Body of pancreas (tissue), 4 donors: ENCODE results near the gene MLH1.

ENCODE experiments used
- POLR2A ChIP-seq, 3 donors: fragments of 450-650 bp; IDR thresholded peaks; one replicate each; pipeline ENCODE4 v1.6.1; 2016; ENCODE audit warnings: antibody characterized with exemption in 3 of 3, mild to moderate bottlenecking in 2 of 3
- TF ChIP-seq, protein P1 (sequence below), 7 experiments: fragments of 450-650 bp in 4 of 7; fragments of 200-600 bp in 3 of 7; sonication (generic) in 3 of 7; IDR thresholded peaks; one replicate each; pipeline ENCODE4 v1.5.1; 2016 to 2019; ENCODE audit warnings: antibody characterized with exemption in 7 of 7

DNA sequence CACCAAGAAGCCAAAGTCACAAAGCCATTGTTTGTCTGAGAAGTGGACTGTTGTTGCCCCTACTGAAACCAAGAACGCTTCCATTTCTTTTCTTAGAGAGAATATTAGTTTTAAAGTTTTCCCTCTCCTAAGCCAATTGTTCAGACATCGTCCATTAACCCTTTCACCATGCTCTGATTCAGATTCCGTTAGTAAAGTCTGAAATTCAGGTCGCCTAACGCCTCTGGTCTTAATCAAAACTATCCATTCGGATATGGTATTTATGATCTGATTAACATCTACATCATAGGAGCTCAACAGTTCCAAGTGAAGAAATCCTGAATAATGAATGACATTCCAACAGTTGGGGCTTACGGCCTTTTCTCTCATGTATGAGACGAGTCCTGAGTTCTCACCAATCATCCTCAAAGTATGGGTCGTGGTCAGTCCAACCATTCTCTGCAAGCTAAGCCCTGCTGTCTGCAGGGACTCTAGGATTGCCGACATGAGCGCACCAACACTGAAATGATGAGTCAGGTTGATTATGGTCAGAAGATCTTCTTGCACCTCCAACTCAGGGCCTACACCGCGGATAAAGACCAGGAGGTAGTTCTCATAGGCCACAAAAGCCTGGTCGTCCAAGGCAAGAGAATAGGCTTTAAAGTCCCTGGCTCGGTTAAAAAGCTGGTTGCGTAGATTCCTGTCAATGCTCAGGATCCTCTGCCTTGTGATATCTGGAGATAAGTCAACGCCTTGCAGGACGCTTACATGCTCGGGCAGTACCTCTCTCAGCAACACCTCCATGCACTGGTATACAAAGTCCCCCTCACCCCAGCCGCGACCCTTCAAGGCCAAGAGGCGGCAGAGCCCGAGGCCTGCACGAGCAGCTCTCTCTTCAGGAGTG is 1.2 kb upstream of the MLH1 start:
- TF ChIP-seq POLR2A (IDR thresholded peaks at IDR 0.05), result no peak
- TF ChIP-seq, protein P1, sequence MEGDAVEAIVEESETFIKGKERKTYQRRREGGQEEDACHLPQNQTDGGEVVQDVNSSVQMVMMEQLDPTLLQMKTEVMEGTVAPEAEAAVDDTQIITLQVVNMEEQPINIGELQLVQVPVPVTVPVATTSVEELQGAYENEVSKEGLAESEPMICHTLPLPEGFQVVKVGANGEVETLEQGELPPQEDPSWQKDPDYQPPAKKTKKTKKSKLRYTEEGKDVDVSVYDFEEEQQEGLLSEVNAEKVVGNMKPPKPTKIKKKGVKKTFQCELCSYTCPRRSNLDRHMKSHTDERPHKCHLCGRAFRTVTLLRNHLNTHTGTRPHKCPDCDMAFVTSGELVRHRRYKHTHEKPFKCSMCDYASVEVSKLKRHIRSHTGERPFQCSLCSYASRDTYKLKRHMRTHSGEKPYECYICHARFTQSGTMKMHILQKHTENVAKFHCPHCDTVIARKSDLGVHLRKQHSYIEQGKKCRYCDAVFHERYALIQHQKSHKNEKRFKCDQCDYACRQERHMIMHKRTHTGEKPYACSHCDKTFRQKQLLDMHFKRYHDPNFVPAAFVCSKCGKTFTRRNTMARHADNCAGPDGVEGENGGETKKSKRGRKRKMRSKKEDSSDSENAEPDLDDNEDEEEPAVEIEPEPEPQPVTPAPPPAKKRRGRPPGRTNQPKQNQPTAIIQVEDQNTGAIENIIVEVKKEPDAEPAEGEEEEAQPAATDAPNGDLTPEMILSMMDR (IDR thresholded peaks at IDR 0.05), result no peak
